Measurements from ENCODE around the gene RPS19.

RPS19 gene

DNA sequence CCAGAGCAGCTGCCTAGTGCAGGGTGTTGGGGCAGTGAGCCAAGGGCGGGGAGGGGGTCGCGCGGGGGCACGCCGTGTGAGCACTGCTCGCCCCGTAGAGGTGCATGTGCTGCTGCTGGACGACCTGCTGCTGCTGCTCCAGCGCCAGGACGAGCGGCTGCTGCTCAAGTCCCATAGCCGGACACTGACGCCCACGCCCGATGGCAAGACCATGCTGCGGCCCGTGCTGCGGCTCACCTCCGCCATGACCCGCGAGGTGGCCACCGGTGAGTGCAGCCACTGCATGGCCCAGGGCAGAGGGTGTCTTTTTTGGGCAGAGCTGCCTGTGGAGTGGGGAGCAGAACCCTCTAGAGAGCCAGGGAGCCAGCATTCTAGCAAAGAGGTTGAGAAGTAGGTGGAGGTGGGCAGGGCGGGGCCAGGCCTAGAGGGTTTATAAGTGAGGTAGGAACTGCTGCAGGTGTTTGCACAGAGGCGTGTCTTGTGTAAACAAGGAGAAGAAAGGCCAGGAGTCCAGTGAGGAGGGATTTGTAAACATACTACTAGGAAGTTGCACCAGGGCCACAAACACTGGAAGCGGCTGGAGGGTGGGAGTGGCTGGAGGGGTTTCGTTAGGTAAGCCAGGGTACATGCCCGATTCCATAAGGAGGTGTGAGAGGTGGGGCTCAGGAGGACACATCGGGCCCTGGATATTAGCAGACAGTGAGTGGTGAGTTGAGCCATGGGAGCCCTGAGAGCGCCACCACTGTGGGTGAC, 44.2 kb downstream of the RPS19 start:
- H3K9me3 ChIP-seq: no peaks in the 10 kb centered on the region
- H3K36me3 ChIP-seq: peaks cover 61 to 92% (median 70%) of the 10 kb centered on the region in 3 donors
- no peak overlapping the region for H3K27ac ChIP-seq
- intact Hi-C loops (cut with DNase I; ENCODE audit: low total_unique reads): no loop called here
- no peaks in the 10 kb centered on the region for H3K4me1 ChIP-seq
- TF ChIP-seq, protein P1, sequence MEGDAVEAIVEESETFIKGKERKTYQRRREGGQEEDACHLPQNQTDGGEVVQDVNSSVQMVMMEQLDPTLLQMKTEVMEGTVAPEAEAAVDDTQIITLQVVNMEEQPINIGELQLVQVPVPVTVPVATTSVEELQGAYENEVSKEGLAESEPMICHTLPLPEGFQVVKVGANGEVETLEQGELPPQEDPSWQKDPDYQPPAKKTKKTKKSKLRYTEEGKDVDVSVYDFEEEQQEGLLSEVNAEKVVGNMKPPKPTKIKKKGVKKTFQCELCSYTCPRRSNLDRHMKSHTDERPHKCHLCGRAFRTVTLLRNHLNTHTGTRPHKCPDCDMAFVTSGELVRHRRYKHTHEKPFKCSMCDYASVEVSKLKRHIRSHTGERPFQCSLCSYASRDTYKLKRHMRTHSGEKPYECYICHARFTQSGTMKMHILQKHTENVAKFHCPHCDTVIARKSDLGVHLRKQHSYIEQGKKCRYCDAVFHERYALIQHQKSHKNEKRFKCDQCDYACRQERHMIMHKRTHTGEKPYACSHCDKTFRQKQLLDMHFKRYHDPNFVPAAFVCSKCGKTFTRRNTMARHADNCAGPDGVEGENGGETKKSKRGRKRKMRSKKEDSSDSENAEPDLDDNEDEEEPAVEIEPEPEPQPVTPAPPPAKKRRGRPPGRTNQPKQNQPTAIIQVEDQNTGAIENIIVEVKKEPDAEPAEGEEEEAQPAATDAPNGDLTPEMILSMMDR (IDR thresholded peaks at IDR 0.05): no peak
- H3K4me3 ChIP-seq: no peak overlapping the region
- peaks cover 0 to 4% of the 10 kb centered on the region in 2 donors for H3K27me3 ChIP-seq
- no peak for DNase-seq

GRCh38 chr19:41905273-41906002, 45.4 kb downstream of the RPS19 start:
- no peaks in the 10 kb centered on the region for H3K4me1 ChIP-seq
- intact Hi-C loops (cut with DNase I; ENCODE audit: low total_unique reads): no loop called here
- no peaks in the 10 kb centered on the region for H3K9me3 ChIP-seq
- peaks cover 0 to 4% of the 10 kb centered on the region in 2 donors for H3K27me3 ChIP-seq
- no peak overlapping the region for H3K4me3 ChIP-seq
- H3K27ac ChIP-seq: no peak overlapping the region
- peaks cover 50 to 80% (median 61%) of the 10 kb centered on the region in 3 donors for H3K36me3 ChIP-seq
- TF ChIP-seq, protein P1 (IDR thresholded peaks at IDR 0.05): no peak
- no peak for DNase-seq

DNA sequence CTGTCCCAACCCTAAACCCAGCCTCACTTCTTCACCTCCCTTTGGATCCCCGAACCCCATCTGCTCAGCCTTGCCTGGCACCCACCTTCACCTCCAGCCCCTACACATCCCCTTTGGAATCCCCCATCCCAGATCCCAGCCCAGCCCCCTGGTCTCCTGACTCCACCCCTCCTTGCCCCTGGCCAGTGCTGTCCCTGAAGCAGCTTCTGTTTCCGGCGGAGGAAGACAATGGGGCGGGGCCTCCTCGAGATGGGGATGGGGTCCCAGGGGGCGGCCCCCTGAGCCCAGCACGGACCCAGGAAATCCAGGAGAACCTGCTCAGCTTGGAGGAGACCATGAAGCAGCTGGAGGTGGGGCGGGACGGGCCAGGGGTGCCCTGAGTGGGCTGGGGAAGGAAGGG, 46.2 kb downstream of the RPS19 start:
- DNase-seq: no peak
- Histone ChIP-seq H3K9me3 (no peaks in the 10 kb centered on the region), H3K36me3 (peaks cover 45 to 72% (median 55%) of the 10 kb centered on the region in 3 donors), H3K27ac (no peak overlapping the region), H3K27me3 (peaks cover 0 to 7% of the 10 kb centered on the region in 2 donors), H3K4me3 (no peak overlapping the region), H3K4me1 (no peaks in the 10 kb centered on the region)
- intact Hi-C loops (cut with DNase I; ENCODE audit: low total_unique reads): no loop called here
- TF ChIP-seq, protein P1 (IDR thresholded peaks at IDR 0.05): no peak

GRCh38 chr19:41906916-41907680, 47.0 kb downstream of the RPS19 start:
- peaks cover 37 to 63% (median 47%) of the 10 kb centered on the region in 3 donors for H3K36me3 ChIP-seq
- intact Hi-C loops (cut with DNase I; ENCODE audit: low total_unique reads): no loop called here
- peaks cover 0 to 14% of the 10 kb centered on the region in 2 donors for H3K27me3 ChIP-seq
- no peak for DNase-seq
- H3K4me3 ChIP-seq: no peak overlapping the region
- H3K27ac ChIP-seq: no peak overlapping the region
- H3K4me1 ChIP-seq: no peaks in the 10 kb centered on the region
- TF ChIP-seq, protein P1 (IDR thresholded peaks at IDR 0.05): no peak
- H3K9me3 ChIP-seq: no peaks in the 10 kb centered on the region

DNA sequence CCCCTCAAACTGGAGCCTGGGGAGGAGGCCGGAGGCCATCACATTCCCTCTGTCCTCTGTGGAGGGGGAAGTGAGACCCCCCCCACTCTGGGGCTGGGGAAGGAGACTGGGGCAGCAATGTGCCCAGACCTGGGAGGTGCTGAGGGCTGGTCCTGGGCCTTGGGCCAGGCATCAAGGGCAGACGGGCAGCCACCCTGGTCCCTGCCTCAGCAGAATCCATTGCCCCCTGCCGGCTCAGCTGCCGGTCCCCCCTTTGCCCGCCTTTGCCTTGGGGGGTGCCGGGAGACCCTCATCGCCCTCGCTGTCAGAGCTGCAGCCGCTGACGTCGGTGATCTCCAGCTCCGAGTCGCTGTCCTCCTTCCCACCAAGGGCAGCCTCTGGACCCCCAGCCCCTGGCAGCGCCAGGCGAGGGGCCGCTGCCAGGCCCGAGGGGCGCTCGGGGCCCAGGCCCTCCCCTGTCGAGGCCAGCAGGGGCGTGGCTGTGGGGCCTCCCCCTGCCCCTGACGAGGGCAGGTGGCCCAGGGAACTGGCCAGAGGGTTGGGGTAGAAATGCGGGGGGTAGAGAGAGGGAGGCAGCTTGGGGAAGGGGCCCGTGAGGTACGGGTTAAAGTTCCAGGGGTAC, 48.0 kb downstream of the RPS19 start:
- H3K4me1 ChIP-seq: peaks cover 0 to 4% (median 1%) of the 10 kb centered on the region in 4 donors
- H3K9me3 ChIP-seq: no peaks in the 10 kb centered on the region
- peaks cover 0 to 23% of the 10 kb centered on the region in 2 donors for H3K27me3 ChIP-seq
- TF ChIP-seq, protein P1 (IDR thresholded peaks at IDR 0.05): no peak
- no peak for DNase-seq
- no peak overlapping the region for H3K27ac ChIP-seq
- no peak overlapping the region for H3K4me3 ChIP-seq
- H3K36me3 ChIP-seq: peaks cover 27 to 53% (median 37%) of the 10 kb centered on the region in 3 donors
- intact Hi-C loops (cut with DNase I; ENCODE audit: low total_unique reads): no loop called here
